Esophagus muscularis mucosa (tissue), 4 donors: Measurements from ENCODE around the gene CKAP5.

Source experiments
- CTCF ChIP-seq, 3 experiments: fragments of 200-600 bp in 2 of 3; fragments of 450-650 bp in 1 of 3; sonication (generic) in 2 of 3; IDR thresholded peaks; one replicate each; pipeline ENCODE4 v1.5.1; 2017 to 2019; ENCODE audit warnings: antibody characterized with exemption in 3 of 3, mild to moderate bottlenecking in 2 of 3, moderate library complexity in 1 of 3
- EP300 ChIP-seq: sonication (generic); formaldehyde crosslinking; IDR thresholded peaks from one replicate; pipeline ENCODE4 v1.6.1; 2017; ENCODE audit warnings: antibody characterized with exemption
- POLR2A ChIP-seq: fragments of 450-650 bp; IDR thresholded peaks from one replicate; pipeline ENCODE4 v1.6.1; 2017; ENCODE audit warnings: antibody characterized with exemption, moderate library complexity, mild to moderate bottlenecking, low read depth
- POLR2AphosphoS5 ChIP-seq, 2 donors: sonication (generic); formaldehyde crosslinking; IDR thresholded peaks; one replicate each; pipeline ENCODE4 v1.6.1; 2017; ENCODE audit warnings: antibody characterized with exemption in 2 of 2

GRCh38 chr11:46776878-46777277 is 69.2 kb downstream of the CKAP5 start:
- no peak for TF ChIP-seq CTCF (IDR thresholded peaks at IDR 0.05)
- no peak for TF ChIP-seq POLR2AphosphoS5 (IDR thresholded peaks at IDR 0.05)
- no peak for TF ChIP-seq EP300
- no peak for TF ChIP-seq POLR2A
